ENCODE results near the gene GRID1.

GRID1 gene

DNA sequence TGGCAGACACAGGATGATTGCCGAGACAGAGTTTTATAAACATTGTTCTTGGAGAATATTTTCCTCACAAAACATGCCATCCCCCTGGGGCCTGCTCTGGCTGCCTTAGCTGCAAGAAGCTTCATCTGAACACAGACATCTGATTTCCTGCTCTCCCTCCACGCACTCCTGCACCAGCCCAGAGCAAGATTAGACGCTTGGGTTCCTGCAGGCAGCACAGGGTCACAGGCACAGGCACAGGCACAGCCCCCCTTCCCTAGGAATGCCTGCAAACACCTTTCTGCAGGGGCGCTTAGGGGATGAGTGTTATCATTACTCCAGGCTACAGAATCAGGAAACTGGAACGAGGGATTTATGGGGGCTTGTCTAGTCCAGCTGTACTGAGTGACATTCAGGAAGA, 450.3 kb downstream of the GRID1 start:
- no peak for DNase-seq (ENCODE audit: low read depth in 2 of 3, low spot score in 2 of 3)

DNA sequence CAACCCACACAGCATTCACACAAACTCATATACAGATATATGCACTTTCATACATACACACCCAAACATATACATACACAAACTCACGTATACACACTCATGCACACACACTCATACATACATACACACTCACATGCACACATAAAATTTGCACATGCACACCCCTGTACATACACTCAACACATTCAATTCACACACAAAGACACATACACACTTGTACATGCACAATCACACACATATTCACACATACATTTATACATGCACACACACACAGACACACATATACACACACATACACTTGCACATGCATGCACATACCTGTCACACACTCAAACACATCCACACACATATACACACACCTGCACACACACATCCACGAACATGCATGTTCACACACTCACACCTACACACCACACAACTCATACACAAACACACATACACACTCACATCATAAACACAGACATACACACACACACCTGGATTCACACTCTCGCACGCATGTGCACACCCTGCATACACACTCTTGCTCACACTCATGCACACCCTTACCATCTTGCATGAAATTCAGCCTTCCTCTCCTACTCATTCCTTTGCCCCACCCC, 451.2 kb downstream of the GRID1 start:
- DNase-seq (ENCODE audit: low read depth in 2 of 3, low spot score in 2 of 3) = no peak

DNA sequence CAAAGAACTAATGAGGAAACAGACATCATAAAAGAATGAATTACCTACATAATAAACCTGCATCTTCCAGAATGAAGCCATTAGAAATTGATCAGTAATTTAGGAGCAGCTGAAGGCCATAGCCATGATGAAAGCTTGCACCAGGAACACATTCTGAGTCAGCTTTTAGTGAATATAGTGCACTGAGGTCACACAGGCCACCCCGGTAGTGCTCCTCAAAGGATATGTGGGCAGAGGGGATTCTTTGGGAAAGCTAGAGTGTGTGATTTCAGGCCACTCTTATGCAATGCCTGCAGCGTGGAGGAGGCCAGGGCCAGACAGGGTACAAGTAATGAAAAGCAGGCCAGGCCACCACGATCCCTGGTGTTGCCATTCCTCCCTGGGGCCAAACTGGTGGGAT, 451.9 kb downstream of the GRID1 start:
- DNase-seq (ENCODE audit: low read depth in 2 of 3, low spot score in 2 of 3) = no peak

- DNase-seq (ENCODE audit: low read depth in 2 of 3, low spot score in 2 of 3) = no peak
These were observed 458.1 kb downstream of the GRID1 start for GRCh38 chr10:85908462-85908861.

DNA sequence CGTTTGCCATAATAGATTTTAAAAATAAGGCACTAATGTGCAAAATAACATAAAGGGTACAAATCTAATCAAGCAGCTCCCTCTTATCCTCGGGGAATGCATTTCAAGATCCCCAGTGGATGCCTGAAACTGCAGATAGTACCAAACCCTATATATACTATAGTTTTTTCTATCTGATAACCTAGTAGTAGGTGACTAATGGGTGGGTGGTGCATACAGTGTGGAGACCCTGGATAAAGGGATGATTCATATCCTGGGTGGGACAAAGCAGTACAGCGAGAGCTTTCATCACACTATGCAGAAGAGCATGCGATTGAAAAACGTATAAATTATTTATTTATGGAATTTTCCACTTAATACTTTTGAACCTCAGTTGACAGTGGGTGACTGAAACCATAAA, 464.5 kb downstream of the GRID1 start:
- DNase-seq (ENCODE audit: low read depth in 2 of 3, low spot score in 2 of 3) = no peak

DNA sequence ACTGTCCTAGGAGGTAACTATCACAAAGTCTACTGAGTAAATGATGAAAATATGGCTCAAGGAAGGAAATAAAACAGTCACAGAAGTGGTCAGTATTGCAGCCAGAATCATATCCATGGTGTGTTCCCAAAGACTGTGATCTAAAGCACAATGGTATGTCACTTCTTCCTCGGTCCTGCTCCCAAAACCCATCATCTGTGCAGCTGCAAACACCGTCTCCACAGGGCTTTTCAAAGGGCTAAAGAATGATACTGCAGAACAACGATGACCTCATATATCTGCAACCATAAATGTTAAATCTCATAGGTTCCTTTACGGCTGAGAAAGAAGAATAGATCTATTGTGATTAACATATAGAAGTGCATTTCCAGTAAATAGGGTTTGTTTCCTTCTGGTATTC, 465.0 kb downstream of the GRID1 start:
- DNase-seq (ENCODE audit: low read depth in 2 of 3, low spot score in 2 of 3) = no peak

GRCh38 chr10:85900487-85900886, 466.1 kb downstream of the GRID1 start:
- no peak for DNase-seq (ENCODE audit: low read depth in 2 of 3, low spot score in 2 of 3)

DNA sequence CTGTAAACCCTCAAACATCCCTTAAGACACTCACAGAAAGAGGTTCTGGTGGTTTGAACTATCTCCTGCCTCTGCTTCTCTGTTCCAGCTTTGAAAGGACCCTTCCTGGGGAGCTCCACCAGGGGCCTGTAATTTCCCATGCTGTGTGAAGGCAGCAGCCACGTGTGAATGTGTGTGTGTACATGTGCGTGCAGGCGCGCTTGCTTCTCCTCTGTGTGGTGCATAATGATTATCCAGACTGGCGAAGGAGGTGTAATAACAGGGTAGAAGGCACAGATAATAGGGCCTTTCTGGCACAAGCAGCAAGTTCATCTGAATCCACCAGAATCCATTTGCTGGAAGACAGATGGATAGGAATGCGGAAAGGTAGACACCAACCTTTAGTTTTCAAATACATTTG, 466.5 kb downstream of the GRID1 start:
- DNase-seq (ENCODE audit: low read depth in 2 of 3, low spot score in 2 of 3) = no peak

GRCh38 chr10:85891472-85891871, 475.1 kb downstream of the GRID1 start:
- DNase-seq (ENCODE audit: low read depth in 2 of 3, low spot score in 2 of 3) = no peak

- no peak for DNase-seq (ENCODE audit: low read depth in 2 of 3, low spot score in 2 of 3)
These were observed 478.0 kb downstream of the GRID1 start for GRCh38 chr10:85888559-85888958.

DNA sequence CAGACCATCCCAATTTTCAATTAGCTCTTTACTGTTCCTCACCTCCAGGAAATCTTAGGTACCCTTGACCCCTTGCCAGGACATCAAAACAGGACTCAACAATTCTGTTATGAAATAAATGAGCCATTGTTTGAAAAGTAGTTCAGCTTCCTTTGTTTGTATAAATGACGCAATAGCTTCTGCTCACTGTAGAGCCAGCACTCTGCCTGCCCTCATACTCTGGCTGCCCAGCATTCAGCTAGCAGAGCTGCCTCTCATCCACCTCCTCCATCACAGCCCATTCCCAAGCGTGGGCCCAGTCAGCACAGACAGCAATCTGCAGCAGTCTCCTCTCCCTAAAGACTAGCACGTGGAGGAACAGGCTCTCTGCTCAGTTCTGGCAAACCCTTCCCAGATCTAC, 478.6 kb downstream of the GRID1 start:
- no peak for DNase-seq (ENCODE audit: low read depth in 2 of 3, low spot score in 2 of 3)

DNA sequence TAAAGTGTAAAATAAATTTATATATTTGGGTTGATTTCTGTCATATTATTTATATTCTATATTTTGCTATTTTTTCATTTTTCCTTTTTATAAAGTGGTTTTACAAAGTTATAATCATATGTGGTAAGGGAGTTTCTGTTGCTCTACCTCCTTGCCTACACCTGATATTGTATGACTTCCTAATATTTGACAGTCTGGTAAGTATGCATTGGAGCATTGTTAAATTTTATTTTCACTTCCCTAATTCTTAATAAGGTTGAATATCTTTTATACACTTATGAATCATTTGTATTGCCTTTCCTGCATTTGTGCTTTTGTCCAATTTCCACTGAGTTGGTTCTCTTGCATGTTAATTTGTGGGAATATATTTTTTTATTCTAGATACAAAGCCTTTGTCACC, 492.4 kb downstream of the GRID1 start:
- DNase-seq (ENCODE audit: low read depth in 2 of 3, low spot score in 2 of 3) = no peak

DNA sequence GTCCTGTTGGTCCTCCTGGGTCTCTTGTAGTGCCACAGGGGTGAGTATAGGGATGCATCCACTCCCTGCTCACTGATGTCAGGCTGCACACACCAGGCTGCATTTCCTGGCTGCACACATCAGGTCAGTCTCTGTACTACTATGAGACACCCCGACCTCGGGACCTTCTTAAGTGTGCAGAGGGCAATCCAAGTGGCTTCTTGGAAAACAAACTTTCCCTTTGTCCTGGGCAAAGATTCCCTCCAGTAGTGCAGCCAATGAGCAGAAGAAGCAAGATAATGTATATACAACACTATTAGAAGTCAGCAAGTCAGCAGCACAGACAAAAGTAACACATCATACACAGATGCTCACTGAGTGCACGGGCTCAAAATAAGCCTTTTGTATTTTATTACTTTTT, 493.5 kb downstream of the GRID1 start:
- DNase-seq (ENCODE audit: low read depth in 2 of 3, low spot score in 2 of 3) = no peak

- DNase-seq (ENCODE audit: low read depth in 2 of 3, low spot score in 2 of 3) = no peak
These were observed 497.7 kb downstream of the GRID1 start for GRCh38 chr10:85868627-85869499.

DNA sequence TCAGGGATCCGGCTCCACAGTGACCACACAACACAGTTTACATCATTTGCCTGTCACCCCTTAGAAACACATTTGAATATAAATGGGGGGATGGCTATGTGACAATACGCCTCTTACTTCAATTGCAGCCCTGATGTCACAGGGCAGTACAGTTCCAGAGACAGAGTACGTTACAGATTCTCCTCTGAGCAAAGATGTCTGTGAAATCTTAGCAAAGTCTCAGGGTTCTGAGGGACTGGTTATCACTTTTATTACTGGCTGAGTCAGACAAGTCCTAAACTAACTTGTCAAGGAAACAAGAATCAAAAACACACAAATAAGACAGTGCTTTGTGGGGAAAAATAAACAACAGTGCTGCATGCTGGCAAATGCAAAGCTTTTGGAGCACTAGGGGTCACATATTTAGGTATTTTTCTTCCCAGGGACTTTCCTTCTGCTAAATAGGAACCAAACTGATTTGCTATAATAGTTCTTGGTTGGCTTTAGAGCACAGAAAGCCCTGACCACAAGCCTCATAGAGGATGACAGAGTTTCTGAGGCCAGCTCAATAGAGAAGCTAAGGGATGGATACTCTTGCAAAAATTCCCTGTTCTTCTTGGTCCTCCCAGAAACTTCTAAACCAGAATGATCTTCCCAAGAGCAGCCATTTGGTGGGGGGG, 501.6 kb downstream of the GRID1 start:
- no peak for DNase-seq (ENCODE audit: low read depth in 2 of 3, low spot score in 2 of 3)

DNA sequence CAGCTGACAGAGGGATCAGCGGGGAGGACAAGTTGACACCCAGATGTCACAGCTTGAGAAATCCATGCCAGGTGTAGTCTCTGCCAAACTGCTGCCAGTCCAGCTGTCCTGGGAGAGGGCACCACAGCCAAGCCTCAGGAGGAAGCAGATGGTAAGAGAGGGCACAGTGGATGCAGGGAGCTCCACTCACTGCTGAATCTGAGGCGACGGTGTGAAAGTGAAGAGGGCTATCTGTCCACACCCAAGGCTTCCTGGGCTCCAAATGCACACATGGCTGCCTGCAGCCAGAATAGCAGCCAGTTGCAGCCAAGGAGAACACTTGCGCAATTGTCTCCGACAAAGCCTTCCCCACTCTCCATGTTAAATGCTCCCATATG, 502.4 kb downstream of the GRID1 start:
- no peak for DNase-seq (ENCODE audit: low read depth in 2 of 3, low spot score in 2 of 3)

- no peak for DNase-seq (ENCODE audit: low read depth in 2 of 3, low spot score in 2 of 3)
These were observed 503.1 kb downstream of the GRID1 start for GRCh38 chr10:85863301-85864172.

- DNase-seq (ENCODE audit: low read depth in 2 of 3, low spot score in 2 of 3) = no peak
These were observed 503.8 kb downstream of the GRID1 start for GRCh38 chr10:85862771-85863170.

DNA sequence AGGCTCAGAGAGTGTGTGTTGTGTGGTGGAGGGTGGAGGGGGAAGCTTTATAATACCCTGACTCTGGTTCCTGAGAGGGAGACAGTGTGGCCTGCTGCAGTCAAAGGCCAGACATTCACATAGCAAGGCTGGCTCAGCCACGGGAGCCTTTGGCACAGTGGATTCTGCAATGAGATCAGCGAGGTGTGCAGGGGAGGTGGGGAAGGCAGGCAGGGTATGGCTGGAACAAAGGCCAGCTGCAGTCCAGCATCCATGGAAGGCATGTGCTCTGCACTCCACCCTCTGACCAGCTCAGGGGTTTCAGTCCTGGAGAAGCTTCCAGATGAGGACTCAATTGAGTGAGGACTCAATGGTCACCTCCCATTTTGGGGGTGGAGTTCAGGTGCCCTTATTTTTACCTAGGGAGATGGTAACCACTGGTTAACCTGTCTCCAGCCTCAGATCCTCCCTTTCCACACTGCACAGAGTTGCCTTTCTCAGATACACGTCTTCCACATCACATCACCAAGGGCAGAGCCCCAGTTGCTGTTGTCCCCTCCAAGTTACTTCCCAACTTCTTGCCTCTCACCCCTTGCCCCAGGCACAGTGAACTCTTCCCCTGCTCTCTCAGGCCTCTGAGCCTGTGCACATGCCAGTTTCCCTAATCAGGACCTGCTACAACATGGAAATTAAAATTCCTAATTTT, 504.9 kb downstream of the GRID1 start:
- no peak for DNase-seq (ENCODE audit: low read depth in 2 of 3, low spot score in 2 of 3)

- no peak for DNase-seq (ENCODE audit: low read depth in 2 of 3, low spot score in 2 of 3)
These were observed 506.7 kb downstream of the GRID1 start for GRCh38 chr10:85859859-85860258.
